Measurements from ENCODE around the gene SMPD1.
A peak's percentile ranks its signal among the peaks of the same experiment; 100 is the strongest.

Gene SMPD1

GRCh38 chr11:6389905-6390717 is at the start of gene SMPD1:
SMPD1 (plus strand) TSS chr11:6390474; CDS start chr11:6390599, 125 bp downstream.
- no peak for DNase-seq (ENCODE audit: low read depth)

DNA sequence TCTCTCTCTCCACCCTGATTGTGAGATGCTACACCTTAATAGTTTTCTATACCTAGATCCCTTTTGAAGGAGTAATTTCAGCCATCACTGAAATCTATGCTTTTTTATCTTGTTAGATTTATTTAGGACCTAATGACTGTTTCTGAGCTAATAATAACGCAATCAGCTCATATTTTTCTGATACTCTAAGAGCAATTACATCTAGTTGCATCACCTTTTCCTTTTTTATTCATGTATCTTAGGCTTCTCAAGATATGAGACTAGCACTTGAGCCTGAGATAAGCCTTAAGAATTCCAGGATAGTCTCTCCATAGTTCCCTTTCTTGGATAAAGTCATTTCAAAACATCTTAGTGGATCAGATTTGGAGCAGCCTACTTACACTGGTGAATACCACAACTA is 44.9 kb upstream of the SMPD1 start:
- no peak for DNase-seq (ENCODE audit: low read depth)

DNA sequence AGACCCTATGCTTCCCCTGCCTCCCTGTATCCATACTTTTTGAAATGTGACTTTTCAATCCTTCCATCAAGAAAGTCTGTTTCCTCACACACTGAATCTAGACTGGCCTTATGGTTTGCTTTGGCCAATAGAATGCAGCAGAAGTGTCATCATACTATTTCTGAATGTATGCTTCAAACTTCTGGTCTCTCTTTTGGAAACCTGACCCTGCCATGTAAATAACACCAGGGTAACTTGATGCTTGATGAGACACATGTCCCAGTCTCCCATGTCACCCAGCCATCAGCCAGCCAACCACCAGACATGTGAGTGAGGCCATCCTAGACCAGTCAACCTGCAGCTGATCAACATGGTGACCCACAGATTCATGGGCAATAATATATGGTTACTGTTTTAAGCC is 40.2 kb upstream of the SMPD1 start:
- DNase-seq (ENCODE audit: low read depth): no peak

DNA sequence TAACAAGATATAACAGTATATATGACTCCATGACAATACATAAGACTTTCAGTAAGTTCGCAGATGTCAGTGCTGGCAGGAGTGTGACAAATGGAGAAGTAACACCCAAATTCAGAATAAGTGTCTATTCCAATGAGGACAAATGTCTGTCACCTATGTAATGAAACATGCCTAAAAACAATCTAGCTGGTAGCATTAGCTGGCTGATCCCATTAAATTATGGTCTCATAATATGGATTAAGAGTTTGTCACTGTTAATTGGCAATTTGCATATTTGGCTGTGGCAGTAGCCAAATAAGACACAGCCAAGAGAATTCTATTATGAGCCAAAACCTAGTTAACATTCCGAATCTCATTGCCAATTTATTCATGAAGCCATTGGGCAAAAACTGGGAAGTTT is 39.8 kb upstream of the SMPD1 start:
- no peak for DNase-seq (ENCODE audit: low read depth)

DNA sequence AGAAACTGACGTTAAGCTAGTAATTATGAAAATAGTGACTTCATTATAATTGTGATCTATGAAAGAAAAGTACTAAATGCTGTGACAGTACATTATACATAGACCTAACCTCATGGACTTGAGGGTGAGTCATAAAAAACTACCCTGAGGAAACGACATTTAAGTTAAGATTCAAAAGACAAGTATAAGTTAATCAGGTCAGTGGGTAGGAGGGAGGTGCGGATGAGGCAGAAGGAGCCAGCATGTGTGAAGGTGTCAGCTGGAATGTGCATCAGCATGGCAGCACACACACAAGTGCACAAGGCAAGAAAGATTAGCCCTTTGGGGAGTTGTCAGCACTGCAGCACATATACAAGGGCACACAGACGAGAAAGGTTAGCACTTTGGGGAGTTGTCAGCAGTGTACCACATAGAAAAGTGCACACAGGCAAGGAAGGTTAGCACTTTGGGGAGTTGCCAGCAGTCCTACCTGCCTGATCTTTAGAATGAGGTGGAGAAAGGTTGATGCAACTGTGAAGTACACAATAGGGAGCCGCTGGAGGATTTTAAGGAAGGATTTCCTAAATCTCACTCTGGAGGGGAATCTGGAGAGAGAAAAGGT is 38.4 kb upstream of the SMPD1 start:
- DNase-seq (ENCODE audit: low read depth): no peak

- no peak for DNase-seq (ENCODE audit: low read depth)
These were observed 36.8 kb upstream of the SMPD1 start for GRCh38 chr11:6353367-6353987.

DNA sequence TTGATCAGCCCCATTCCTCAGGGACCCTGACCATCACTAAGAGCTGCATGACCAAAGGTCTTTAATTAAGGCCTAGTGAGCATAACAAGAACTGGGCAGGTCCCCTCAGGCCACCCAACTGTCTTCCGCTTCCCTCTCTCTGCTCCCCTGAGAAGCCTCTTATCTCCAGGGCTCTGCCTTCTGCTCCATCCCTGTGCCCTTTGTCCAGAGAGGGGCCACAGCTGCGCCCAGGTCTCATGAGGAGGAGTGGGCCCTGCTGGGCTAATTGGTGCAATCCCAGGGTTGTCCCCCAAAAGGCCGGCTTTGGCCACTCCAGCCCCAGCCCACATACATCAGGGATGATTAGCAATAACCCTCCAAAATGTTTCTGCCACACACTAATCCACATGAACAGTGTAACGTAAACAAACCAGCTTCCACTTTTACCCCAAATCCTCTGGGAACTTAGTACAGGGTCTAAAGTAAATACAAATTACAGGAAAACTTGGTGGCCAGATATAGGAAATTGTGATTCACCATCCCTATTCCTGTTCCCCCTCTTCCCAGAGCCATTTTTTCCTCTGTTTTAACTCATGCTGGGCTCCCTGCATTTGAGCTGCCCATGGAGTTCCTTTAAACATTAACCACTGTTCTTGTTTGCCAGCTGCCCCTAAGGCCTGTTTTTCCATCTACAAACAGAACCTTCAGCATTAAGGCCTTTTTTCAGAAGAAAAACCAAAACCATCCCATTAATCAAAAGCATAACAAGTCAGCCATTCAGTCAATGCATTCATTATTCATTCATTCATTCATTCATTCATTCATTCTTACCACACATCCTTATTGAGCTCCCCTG is 35.4 kb upstream of the SMPD1 start:
- no peak for DNase-seq (ENCODE audit: low read depth)

- no peak for DNase-seq (ENCODE audit: low read depth)
These were observed 33.7 kb upstream of the SMPD1 start for GRCh38 chr11:6356503-6357055.

GRCh38 chr11:6357222-6357621 is 33.1 kb upstream of the SMPD1 start:
- peak; percentile 58 for DNase-seq (ENCODE audit: low read depth)

DNA sequence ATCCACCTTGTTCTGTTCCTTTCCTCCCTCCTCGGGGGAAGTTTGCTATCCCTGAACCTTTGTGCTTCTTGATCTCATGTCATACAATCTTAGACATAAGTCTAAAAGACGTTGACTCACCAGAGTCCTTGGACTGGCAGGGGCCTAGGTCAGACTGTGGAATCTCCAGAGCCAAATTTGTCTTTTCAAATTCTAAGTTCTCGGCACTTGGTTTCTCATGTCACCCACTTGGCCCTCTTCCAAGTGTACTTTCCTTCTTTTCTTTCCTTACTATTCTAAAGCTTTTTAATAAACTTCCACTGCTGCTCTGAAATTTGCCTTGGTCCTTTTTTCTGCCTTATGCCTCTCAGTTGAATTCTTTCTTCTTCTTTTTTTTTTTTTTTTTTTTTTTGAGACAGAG is 30.1 kb upstream of the SMPD1 start:
- DNase-seq (ENCODE audit: low read depth): no peak

DNA sequence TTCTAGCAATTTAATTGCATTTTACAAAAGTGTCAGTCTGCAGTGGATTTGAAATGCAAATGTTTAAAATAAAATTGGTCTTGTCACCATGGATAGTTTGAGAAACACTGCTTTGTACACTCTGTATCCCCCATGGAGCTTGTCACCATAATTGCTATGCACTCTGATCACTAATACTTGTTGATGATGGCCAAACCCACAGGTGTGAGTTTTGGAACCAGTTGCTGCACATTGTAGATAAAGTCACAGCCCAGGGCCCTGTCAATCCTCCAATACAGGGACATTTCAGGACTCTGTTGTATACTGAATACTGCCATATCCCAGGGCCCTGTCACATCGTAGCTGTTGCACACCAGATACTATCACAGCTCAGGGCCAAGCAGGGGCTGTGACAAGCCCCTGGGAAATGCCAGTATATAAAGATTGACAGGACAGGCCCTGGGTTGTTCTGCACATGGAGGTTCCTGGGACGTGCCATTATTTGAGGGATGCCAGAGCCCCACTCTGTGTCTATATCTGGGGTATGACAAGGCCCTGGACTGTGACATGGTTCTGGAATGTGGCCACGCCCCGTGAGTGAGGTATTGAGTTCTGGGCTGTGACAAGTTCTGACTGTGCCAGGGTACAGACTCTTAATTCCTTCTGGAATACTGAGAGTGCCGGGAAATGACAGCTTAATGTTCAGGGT is 27.9 kb upstream of the SMPD1 start:
- no peak for DNase-seq (ENCODE audit: low read depth)

DNA sequence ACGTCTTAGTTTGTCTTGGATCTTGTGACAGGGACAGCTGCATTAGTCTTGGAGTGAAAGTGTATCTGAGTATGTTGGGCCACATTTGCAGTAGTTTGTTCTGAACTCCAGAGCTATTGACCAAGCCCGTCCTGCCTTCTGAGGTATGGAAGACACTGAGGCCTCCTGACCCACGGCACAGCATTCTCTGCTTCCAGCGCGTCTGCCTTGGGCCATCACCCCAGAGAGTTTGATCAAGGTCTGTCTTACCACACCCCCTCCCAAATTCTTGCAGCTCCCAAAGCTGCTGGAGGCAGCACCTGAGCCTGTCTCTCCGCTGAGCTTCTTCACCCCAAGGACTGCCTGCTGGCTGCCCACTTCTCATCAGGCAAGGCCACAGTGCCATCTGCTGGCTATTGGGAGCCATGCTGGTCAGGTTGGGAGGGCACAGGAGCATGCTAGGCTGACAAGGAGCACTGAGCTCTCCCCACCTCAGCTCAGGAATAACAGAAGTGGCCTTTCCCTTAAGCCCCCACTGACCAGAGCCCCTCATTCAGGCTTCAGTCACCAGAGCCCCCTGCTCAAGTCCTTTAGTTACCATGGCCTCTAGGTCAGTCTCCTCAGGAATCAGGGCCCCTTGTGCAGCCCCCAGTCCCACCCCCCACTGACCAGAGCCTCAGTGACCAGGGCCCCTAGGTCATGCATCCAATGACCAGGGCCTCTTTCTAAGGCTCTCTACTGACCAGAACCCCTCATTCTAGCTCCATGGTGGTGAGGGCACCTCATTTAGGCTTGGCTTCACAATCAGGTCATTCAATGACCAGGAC is 27.2 kb upstream of the SMPD1 start:
- DNase-seq (ENCODE audit: low read depth): peak; percentile 26

GRCh38 chr11:6365659-6366058 is 24.6 kb upstream of the SMPD1 start:
- no peak for DNase-seq (ENCODE audit: low read depth)

GRCh38 chr11:6371825-6372224 is 18.4 kb upstream of the SMPD1 start:
- no peak for DNase-seq (ENCODE audit: low read depth)

DNA sequence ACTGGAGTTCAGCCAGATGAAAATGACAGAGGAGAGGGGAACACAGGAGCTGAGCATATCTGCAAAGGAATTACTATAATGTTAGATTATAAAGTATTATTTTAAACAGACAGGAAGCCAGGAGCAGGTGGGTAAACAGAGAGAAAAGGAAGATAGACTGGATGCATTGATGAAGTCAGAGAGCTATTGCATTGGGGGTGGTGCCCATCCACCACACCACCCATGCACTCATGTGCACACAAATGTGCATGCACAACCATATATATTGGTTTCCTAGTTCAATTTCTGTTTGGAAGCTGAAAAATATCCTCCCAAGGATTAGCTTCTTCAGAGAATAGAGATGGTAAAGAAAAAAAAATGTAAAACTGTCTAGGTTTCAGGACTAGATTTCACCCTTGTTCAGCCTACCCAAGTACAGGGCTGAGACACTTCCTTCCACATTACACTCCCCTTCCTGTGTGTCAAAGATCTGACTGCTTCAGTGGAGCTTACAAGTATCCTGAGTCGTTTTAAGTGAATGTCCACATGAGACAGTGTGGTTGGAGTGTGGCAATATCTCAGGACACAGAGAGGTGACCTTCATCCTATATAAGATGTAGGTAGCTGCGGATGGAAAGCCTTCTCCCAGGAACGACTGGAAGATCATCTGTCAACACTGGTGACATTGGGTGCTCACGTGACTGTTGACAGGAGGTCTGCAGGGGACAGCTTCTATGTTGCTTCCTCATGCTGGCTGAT is 12.2 kb upstream of the SMPD1 start:
- DNase-seq (ENCODE audit: low read depth): no peak

- DNase-seq (ENCODE audit: low read depth): no peak
These were observed 11.7 kb upstream of the SMPD1 start for GRCh38 chr11:6378640-6378989.

DNA sequence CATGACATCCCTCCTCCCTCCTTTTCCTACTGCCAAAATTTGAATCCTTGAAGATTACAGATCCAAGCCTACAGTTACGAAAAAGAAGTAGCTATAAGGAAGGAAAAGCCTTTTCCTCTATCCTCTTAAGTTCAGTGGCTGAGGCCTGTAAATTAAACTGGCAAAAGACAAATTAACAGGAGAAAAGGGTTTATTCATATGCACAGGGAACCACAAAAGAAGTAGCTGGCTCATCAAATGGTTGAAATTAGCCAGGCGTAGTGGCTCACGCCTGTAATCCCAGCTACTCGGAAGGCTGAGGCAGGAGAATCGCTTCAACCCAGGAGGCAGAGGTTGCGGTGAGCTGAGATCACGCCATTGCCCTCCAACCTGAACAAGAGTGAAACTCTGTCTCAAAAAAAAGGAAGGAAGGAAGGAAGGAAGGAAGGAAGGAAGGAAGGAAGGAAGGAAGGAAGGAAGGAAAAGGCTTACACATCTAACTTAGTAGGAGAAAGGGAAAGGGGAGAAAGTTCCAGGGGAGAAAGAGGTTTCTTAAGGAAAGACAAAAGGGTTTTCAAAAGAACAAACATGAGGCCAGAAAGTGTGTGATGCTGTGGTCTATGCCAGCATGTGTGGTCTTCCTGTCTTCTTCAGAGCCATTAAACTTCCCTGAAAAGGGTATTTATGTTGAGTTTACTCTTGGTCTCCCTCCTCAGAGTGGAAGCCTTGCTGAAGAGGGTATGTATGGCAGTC is 5.1 kb upstream of the SMPD1 start:
- no peak for DNase-seq (ENCODE audit: low read depth)

GRCh38 chr11:6387811-6388599 is 2.3 kb upstream of the SMPD1 start:
- DNase-seq (ENCODE audit: low read depth): no peak

DNA sequence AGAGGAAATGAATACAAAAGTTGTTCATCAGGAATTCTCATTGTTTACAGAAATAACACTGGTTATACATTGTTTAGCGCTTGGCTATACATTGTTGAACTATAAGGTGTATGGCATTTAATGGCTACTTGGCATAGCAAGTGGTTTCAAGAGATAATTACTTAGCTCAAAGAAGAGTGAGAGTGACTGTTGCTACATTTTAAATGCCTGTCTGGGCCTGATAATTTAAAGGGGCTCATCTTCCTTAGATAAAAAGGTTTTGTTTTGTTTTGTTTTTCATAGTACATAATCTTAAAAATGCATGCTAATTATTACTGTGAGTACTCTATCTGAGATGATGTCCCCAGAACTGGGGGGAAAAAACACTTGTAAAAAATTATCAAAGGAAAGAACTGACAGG is 1.5 kb upstream of the SMPD1 start:
- no peak for DNase-seq (ENCODE audit: low read depth)

Measured in GM04503 (cell line).